H9 (cell line): Measurements from ENCODE around the gene BAG1. TPM values are rescaled to one million over a fixed set of nuclear protein-coding genes. Genes with fewer than 3 reads are reported as not detected.

ENCODE experiments used
- DNase-seq: peaks from one replicate; pipeline ENCODE4 v3.0.0-alpha.2; 2017
- H2AFZ ChIP-seq: one replicate; pipeline ENCODE4 v1.6.1; 2013; ENCODE audit warnings: mild to moderate bottlenecking, low read length, control low read depth, moderate library complexity
- H2AK5ac ChIP-seq: 2 replicates; pipeline ENCODE4 v1.6.1; 2013; ENCODE audit warnings: low read length, control low read depth, mixed read lengths; ENCODE audit not compliant: insufficient read length
- H2BK120ac ChIP-seq: one replicate; pipeline ENCODE4 v1.6.1; 2013; ENCODE audit warnings: low read depth, mild to moderate bottlenecking, low read length, control low read depth, inconsistent platforms; ENCODE audit not compliant: poor library complexity, severe bottlenecking
- H2BK12ac ChIP-seq: 2 replicates; pipeline ENCODE4 v1.6.1; 2013; ENCODE audit warnings: low read length, control low read depth, mixed read lengths, low read depth; ENCODE audit not compliant: insufficient read length
- H2BK15ac ChIP-seq: 2 replicates; pipeline ENCODE4 v1.6.1; 2013; ENCODE audit warnings: low read depth, low read length, control low read depth
- H2BK20ac ChIP-seq: one replicate; pipeline ENCODE4 v1.6.1; 2013; ENCODE audit warnings: low read depth, mild to moderate bottlenecking, low read length, control low read depth, inconsistent platforms; ENCODE audit not compliant: poor library complexity, severe bottlenecking
- H2BK5ac ChIP-seq: 2 replicates; pipeline ENCODE4 v1.6.1; 2013; ENCODE audit warnings: low read length, control low read depth, mixed read lengths; ENCODE audit not compliant: insufficient read length
- H3K14ac ChIP-seq: 2 replicates; pipeline ENCODE4 v1.6.1; 2013; ENCODE audit warnings: low read length, control low read depth; ENCODE audit not compliant: insufficient read depth
- H3K18ac ChIP-seq: 2 replicates; pipeline ENCODE4 v1.6.1; 2013; ENCODE audit warnings: low read depth, mild to moderate bottlenecking, mixed read lengths, low read length, control low read depth; ENCODE audit not compliant: insufficient read length
- H3K23ac ChIP-seq: 2 replicates; pipeline ENCODE4 v1.6.1; 2013; ENCODE audit warnings: low read length, control low read depth, mixed read lengths, low read depth; ENCODE audit not compliant: insufficient read length
- H3K23me2 ChIP-seq: 2 replicates; pipeline ENCODE4 v1.6.1; 2013; ENCODE audit warnings: low read depth, mild to moderate bottlenecking, mixed read lengths, low read length, control low read depth; ENCODE audit not compliant: insufficient read length, poor library complexity, severe bottlenecking
- H3K27ac ChIP-seq: 2 replicates; pipeline ENCODE4 v1.5.1; 2013; ENCODE audit warnings: low read length, control low read depth, mixed read lengths, low read depth; ENCODE audit not compliant: insufficient read length
- H3K27me3 ChIP-seq: 2 replicates; pipeline ENCODE4 v1.6.1; 2013; ENCODE audit warnings: low read length, control low read depth, inconsistent platforms; ENCODE audit not compliant: insufficient read depth
- H3K4ac ChIP-seq: 2 replicates; pipeline ENCODE4 v1.6.1; 2013; ENCODE audit warnings: low read depth, mild to moderate bottlenecking, control low read depth, inconsistent platforms, low read length, moderate library complexity
- H3K4me1 ChIP-seq: 2 replicates; pipeline ENCODE4 v1.6.1; 2013; ENCODE audit warnings: low read length, control low read depth, inconsistent platforms; ENCODE audit not compliant: insufficient read depth
- H3K4me2 ChIP-seq: 2 replicates; pipeline ENCODE4 v1.6.1; 2013; ENCODE audit warnings: low read length, control low read depth, mixed read lengths; ENCODE audit not compliant: insufficient read length, insufficient read depth
- H3K56ac ChIP-seq: 2 replicates; pipeline ENCODE4 v1.6.1; 2013; ENCODE audit warnings: low read depth, mild to moderate bottlenecking, mixed read lengths, low read length, control low read depth; ENCODE audit not compliant: insufficient read length
- H3K79me1 ChIP-seq: 2 replicates; pipeline ENCODE4 v1.6.1; 2013; ENCODE audit warnings: low read depth, mild to moderate bottlenecking, moderate library complexity, low read length, control low read depth, inconsistent platforms; ENCODE audit not compliant: insufficient read depth, poor library complexity, severe bottlenecking
- H3K79me2 ChIP-seq: 2 replicates; pipeline ENCODE4 v1.6.1; 2013; ENCODE audit warnings: low read length, control low read depth, inconsistent platforms; ENCODE audit not compliant: insufficient read depth
- H3K9ac ChIP-seq: 2 replicates; pipeline ENCODE4 v1.6.1; 2013; ENCODE audit warnings: low read length, control low read depth, mixed read lengths; ENCODE audit not compliant: insufficient read length; ENCODE audit errors: extremely low read depth
- H3K9me3 ChIP-seq: one replicate; pipeline ENCODE4 v1.6.1; 2013; ENCODE audit warnings: low read depth, low read length, inconsistent platforms; ENCODE audit not compliant: control insufficient read depth
- H3T11ph ChIP-seq: one replicate; pipeline ENCODE4 v1.6.1; 2013; ENCODE audit warnings: mild to moderate bottlenecking, low read length, control low read depth, inconsistent platforms
- H4K20me1 ChIP-seq: one replicate; pipeline ENCODE4 v1.6.1; 2013; ENCODE audit not compliant: control insufficient read depth, insufficient read length, insufficient read depth
- H4K5ac ChIP-seq: 2 replicates; pipeline ENCODE4 v1.6.1; 2013; ENCODE audit warnings: low read depth, mild to moderate bottlenecking, mixed read lengths, low read length, control low read depth; ENCODE audit not compliant: insufficient read length
- H4K8ac ChIP-seq: replicated peaks from 2 replicates; pipeline ENCODE4 v1.6.1; 2013; ENCODE audit warnings: low read length, control low read depth, mixed read lengths, low read depth; ENCODE audit not compliant: insufficient read length
- H4K91ac ChIP-seq: 2 replicates; pipeline ENCODE4 v1.6.1; 2013; ENCODE audit warnings: low read depth, mild to moderate bottlenecking, moderate library complexity, mixed read lengths, low read length, control low read depth; ENCODE audit not compliant: insufficient read length
- H3K27ac Mint-ChIP-seq, 3 experiments: 2 replicates in 2 of 3; 3 replicates in 1 of 3; pipeline ENCODE4 v1.8.0; 2020 to 2021; ENCODE audit warnings: mixed read lengths in 3 of 3, mild to moderate bottlenecking in 1 of 3, moderate library complexity in 1 of 3
- H3K27me3 Mint-ChIP-seq: 2 replicates; pipeline ENCODE4 v1.8.0; 2021; ENCODE audit warnings: low read depth, mild to moderate bottlenecking, moderate library complexity, mixed read lengths
- H3K36me3 Mint-ChIP-seq, 3 experiments: 2 replicates in 2 of 3; 3 replicates in 1 of 3; pipeline ENCODE4 v1.8.0; 2020 to 2021; ENCODE audit warnings: low read depth in 3 of 3, mixed read lengths in 3 of 3; ENCODE audit not compliant: insufficient read depth in 1 of 3
- H3K4me1 Mint-ChIP-seq, 2 experiments: 2 replicates each; pipeline ENCODE4 v1.8.0; 2020; ENCODE audit warnings: mixed read lengths in 2 of 2
- H3K4me3 Mint-ChIP-seq, 2 experiments: 2 replicates in 1 of 2; 3 replicates in 1 of 2; pipeline ENCODE4 v1.8.0; 2020 to 2021; ENCODE audit warnings: mild to moderate bottlenecking in 2 of 2, mixed read lengths in 2 of 2, moderate library complexity in 1 of 2
- H3K9me3 Mint-ChIP-seq, 2 experiments: 2 replicates in 1 of 2; 3 replicates in 1 of 2; pipeline ENCODE4 v1.8.0; 2020; ENCODE audit warnings: mild to moderate bottlenecking in 2 of 2, mixed read lengths in 2 of 2, moderate library complexity in 1 of 2
- CTCF ChIP-seq: fragments of 200-600 bp; sonication (generic); conservative IDR thresholded peaks from 3 replicates; pipeline ENCODE4 v1.8.0; 2021; ENCODE audit warnings: antibody characterized with exemption, mild to moderate bottlenecking
- WGBS: extraction: QIAGEN DNeasy Blood & Tissue Kit; methylation state at CpG from one replicate; pipeline ENCODE4 v1.1.7; 2013; ENCODE audit warnings: missing lambda C conversion rate, low lambda C conversion rate, mixed read lengths; ENCODE audit not compliant: insufficient read length; ENCODE audit errors: extremely low coverage; 5-methylcytosine and 5-hydroxymethylcytosine counted together
- total RNA-seq: library from RNA; stranded (reverse); gene quantifications from 2 replicates; pipeline ENCODE4 v1.2.1, GENCODE V29; 2021

The BAG1 gene
- total RNA-seq, 1 experiment from 2014 or later: 66.4 TPM

DNA sequence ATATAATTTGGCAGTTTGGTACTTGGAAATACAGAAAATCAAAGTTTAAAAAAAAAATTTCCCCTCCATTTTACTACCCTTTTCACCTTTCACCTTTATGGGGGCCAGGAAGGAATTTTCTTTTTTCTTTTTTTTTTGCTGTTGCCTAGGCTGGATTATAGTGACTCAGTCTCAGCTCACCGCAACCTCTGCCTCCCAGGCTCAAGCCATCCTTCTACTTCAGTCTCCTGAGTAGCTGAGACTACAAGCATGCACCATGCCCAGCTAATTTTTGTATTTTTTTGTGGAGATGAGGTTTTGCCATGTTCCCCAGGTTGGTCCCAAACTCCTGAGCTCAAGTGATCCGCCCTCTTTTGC lies 9.4 kb upstream of the BAG1 start:
- Histone ChIP-seq H2AFZ (no peak overlapping the region), H2BK12ac (no peak overlapping the region), H3K18ac (no peak overlapping the region), H4K20me1 (no peaks in the 10 kb centered on the region), H3K14ac (no peak overlapping the region), H3K4ac (no peak overlapping the region), H4K5ac (no peak overlapping the region), H4K8ac (no peak overlapping the region), H3K4me1 (no peaks in the 10 kb centered on the region), H3K23me2 (no peaks in the 10 kb centered on the region), H2AK5ac (no peak overlapping the region), H2BK5ac (no peak overlapping the region), H3K79me2 (no peaks in the 10 kb centered on the region), H2BK20ac (no peak overlapping the region), H3K9ac (no peak overlapping the region), H3K79me1 (no peaks in the 10 kb centered on the region), H2BK120ac (no peak overlapping the region), H4K91ac (no peak overlapping the region), H3K27ac (no peak overlapping the region), H3K4me2 (no peak overlapping the region), H3K23ac (no peak overlapping the region), H3T11ph (no peak overlapping the region), H3K27me3 (no peaks in the 10 kb centered on the region), H3K56ac (no peak overlapping the region), H2BK15ac (no peak overlapping the region), H3K9me3 (no peaks in the 10 kb centered on the region)
- no CpG with 5 or more reads among the region's 2 CpGs for WGBS
- no peak overlapping the region for H3K27ac Mint-ChIP-seq
- DNase-seq: no peak
- no peak overlapping the region for H3K4me3 Mint-ChIP-seq
- H3K9me3 Mint-ChIP-seq: no peaks in the 10 kb centered on the region
- H3K27me3 Mint-ChIP-seq: no peaks in the 10 kb centered on the region
- peaks cover 16 to 74% (median 59%) of the 10 kb centered on the region in 3 experiments; a peak in 6 of 7 replicates for H3K36me3 Mint-ChIP-seq
- no peaks in the 10 kb centered on the region for H3K4me1 Mint-ChIP-seq
- TF ChIP-seq CTCF: no peak
